PC-3 (cell line): ENCODE measurements around the gene SCYL1.

Experiments
- CTCF ChIP-seq: fragments of 300-600 bp; sonication (generic); conservative IDR thresholded peaks from 2 replicates; pipeline ENCODE4 v1.5.1; 2017; ENCODE audit warnings: antibody characterized with exemption, low read depth, mild to moderate bottlenecking, low read length
- EZH2 ChIP-seq: fragments of 300-600 bp; sonication (generic); IDR thresholded peaks from one replicate; pipeline ENCODE4 v1.6.1; 2017; ENCODE audit warnings: antibody characterized with exemption, mild to moderate bottlenecking, low read length; ENCODE audit not compliant: unreplicated experiment

- TF ChIP-seq CTCF (no peak), EZH2 (no peak)
These were observed 26.2 kb upstream of the SCYL1 start for GRCh38 chr11:65498727-65498976.
